Lower lobe of right lung (tissue), 2 donors: ENCODE data around the gene SLC16A7. TPM values are rescaled to one million over a fixed set of nuclear protein-coding genes. Genes with fewer than 3 reads are reported as not detected.
A peak's percentile ranks its signal among the peaks of the same experiment; 100 is the strongest.

Experiments used
- ATAC-seq, 2 donors: fragments of 200-7000 bp; cut with Tn5 transposase; one replicate each; pipeline ENCODE4 v1.9.1; 2020 to 2022; ENCODE audit warnings: mild to moderate bottlenecking in 2 of 2, moderate library complexity in 2 of 2
- DNase-seq: peaks from one replicate; pipeline ENCODE4 v3.0.0-alpha.2; 2020
- H3K27ac ChIP-seq: fragments of 200-600 bp; one replicate; pipeline ENCODE4 v1.8.0; 2022
- H3K27me3 ChIP-seq: fragments of 200-600 bp; one replicate; pipeline ENCODE4 v1.8.0; 2022; ENCODE audit warnings: low read depth
- H3K36me3 ChIP-seq: fragments of 200-600 bp; one replicate; pipeline ENCODE4 v1.8.0; 2022; ENCODE audit warnings: mild to moderate bottlenecking
- H3K4me1 ChIP-seq: fragments of 200-600 bp; one replicate; pipeline ENCODE4 v1.8.0; 2022
- H3K4me3 ChIP-seq: fragments of 200-600 bp; one replicate; pipeline ENCODE4 v1.8.0; 2022; ENCODE audit warnings: mild to moderate bottlenecking
- H3K9me3 ChIP-seq: fragments of 200-600 bp; one replicate; pipeline ENCODE4 v1.8.0; 2022
- intact Hi-C: fragments of 100-400 bp; cut with DNase I; formaldehyde crosslinking; loops from one replicate; pipeline ENCODE4 v1.11.0; 2022
- total RNA-seq: library from RNA; stranded (reverse); fragmentation: NEBNext Ultra II Directional; extraction: Animal tissue kit (Norgen Biotek cat#: 25700); gene quantifications from one replicate; pipeline ENCODE4 v1.2.1, GENCODE V29; 2021
- TF ChIP-seq, protein P1 (sequence below): fragments of 200-600 bp; IDR thresholded peaks from one replicate; pipeline ENCODE4 v1.8.0; 2022; ENCODE audit warnings: antibody characterized with exemption, mild to moderate bottlenecking
- donor health status: DM: no; HTN: yes; CAD: no; lungs with severe emphysema.

Gene SLC16A7
- total RNA-seq, 1 donor from 2014 or later = 13.3 TPM

DNA sequence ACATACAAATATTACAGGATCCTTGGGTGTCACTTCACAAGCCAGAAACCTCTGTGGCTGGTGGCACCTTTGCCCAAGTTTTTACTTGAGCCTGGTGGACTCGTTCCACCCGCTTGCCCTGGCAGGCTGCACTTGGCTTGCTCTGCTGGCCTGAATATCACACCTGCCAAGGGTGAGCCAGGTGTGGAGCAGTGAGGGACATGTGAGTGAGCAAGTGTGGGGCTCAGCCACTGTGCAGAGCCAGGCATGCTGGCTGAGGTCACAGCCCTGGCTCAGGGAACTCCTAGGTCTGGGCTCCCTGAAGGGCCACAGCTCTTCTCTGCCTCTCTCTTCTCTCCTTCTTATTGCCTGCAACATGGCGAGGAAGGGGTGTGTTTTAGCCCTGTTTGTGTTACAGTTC, 82.0 kb downstream of the SLC16A7 start:
- TF ChIP-seq, protein P1, sequence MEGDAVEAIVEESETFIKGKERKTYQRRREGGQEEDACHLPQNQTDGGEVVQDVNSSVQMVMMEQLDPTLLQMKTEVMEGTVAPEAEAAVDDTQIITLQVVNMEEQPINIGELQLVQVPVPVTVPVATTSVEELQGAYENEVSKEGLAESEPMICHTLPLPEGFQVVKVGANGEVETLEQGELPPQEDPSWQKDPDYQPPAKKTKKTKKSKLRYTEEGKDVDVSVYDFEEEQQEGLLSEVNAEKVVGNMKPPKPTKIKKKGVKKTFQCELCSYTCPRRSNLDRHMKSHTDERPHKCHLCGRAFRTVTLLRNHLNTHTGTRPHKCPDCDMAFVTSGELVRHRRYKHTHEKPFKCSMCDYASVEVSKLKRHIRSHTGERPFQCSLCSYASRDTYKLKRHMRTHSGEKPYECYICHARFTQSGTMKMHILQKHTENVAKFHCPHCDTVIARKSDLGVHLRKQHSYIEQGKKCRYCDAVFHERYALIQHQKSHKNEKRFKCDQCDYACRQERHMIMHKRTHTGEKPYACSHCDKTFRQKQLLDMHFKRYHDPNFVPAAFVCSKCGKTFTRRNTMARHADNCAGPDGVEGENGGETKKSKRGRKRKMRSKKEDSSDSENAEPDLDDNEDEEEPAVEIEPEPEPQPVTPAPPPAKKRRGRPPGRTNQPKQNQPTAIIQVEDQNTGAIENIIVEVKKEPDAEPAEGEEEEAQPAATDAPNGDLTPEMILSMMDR = no peak
- no peak overlapping the region for H3K4me3 ChIP-seq
- no peaks in the 10 kb centered on the region for H3K4me1 ChIP-seq
- no peak overlapping the region for H3K27ac ChIP-seq
- intact Hi-C loops = no loop called here
- H3K9me3 ChIP-seq = no peaks in the 10 kb centered on the region
- H3K36me3 ChIP-seq = no peaks in the 10 kb centered on the region
- ATAC-seq = no peak
- DNase-seq = no peak
- H3K27me3 ChIP-seq = no peaks in the 10 kb centered on the region

DNA sequence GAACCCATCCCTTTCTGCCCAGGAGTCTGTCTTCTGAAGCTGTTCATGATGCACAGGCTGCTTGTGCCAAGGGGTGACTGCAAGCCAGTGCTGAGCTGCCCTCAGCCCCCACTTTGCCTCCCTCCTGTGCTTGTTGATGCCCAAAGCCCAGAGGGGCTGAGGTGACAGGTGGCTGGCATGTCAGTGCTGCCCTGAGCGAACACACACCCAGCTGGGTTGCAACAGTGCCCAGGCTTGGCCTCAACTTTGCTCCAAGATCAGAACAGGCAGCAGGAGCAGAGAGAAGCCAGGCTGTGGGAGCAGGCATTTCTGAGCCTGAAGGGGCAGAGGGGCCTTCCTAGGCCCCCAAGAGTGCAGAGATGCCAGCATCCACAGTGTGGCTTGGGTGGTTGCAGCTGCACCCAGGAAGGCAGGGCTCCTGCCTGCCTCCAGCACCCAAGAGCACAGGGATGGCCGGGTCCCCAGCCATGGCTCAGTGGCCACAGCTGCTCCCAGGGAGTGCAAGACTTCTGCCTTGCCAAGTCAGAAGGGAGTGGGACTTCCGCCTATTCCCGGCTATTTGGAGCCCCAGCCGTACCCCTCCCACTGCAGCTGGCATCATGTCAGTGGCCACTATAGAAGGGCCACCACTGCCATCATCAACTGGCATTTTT, 83.1 kb downstream of the SLC16A7 start:
- Histone ChIP-seq H3K4me1 (no peaks in the 10 kb centered on the region), H3K9me3 (no peaks in the 10 kb centered on the region), H3K27ac (no peak overlapping the region), H3K4me3 (no peak overlapping the region), H3K36me3 (no peaks in the 10 kb centered on the region), H3K27me3 (no peaks in the 10 kb centered on the region)
- DNase-seq = no peak
- no peak for ATAC-seq
- TF ChIP-seq, protein P1 = no peak
- intact Hi-C loops = no loop called here

DNA sequence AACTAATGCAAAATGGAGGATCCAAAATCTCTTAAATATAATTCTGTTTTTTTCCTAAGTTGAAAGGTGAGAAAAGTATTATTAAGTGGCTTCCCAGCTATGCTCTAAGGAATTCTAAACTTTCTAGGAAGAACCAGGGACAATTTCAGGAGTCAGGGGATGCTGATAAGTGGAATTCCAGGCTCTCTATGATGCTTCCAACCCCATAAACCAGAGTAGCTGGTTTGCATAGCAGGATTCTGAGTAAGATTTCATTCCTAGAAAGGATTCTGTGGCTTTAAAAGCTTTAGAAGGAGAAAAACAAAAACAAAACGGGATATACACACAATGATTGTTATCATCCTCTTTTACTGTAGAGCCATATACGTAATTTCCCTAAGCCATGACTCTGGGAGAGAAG, 93.9 kb downstream of the SLC16A7 start:
- intact Hi-C loops = no loop called here
- TF ChIP-seq, protein P1 = no peak
- H3K27ac ChIP-seq = no peak overlapping the region
- no peaks in the 10 kb centered on the region for H3K36me3 ChIP-seq
- peaks cover 6% of the 10 kb centered on the region for H3K9me3 ChIP-seq
- no peaks in the 10 kb centered on the region for H3K4me1 ChIP-seq
- ATAC-seq = no peak
- no peak overlapping the region for H3K4me3 ChIP-seq
- DNase-seq = no peak
- H3K27me3 ChIP-seq = no peaks in the 10 kb centered on the region

DNA sequence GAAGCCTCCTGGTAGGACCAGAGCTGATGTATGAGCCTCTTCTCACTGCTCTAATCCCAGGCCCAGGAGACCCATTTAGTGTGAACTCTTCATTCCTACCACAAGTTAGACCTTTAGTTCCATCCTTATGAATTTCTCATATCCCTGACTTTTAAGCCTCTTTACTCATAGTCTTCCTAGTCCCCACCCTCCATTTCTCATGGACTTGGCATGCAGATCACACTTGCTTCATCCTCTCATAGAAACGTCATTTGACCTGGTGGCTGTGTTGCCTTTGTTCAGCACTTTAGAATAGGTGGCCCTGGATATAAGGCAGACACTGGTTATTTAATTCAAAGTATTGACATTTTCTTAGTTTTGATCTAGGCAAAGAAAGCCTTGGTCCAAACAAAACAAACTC, 99.5 kb downstream of the SLC16A7 start:
- Histone ChIP-seq H3K4me3 (no peak overlapping the region), H3K4me1 (peaks cover 11% of the 10 kb centered on the region), H3K36me3 (no peaks in the 10 kb centered on the region), H3K9me3 (peaks cover 6% of the 10 kb centered on the region), H3K27ac (no peak overlapping the region), H3K27me3 (no peaks in the 10 kb centered on the region)
- DNase-seq (no peak), ATAC-seq (no peak)
- TF ChIP-seq, protein P1 = no peak
- intact Hi-C loops = no loop called here

DNA sequence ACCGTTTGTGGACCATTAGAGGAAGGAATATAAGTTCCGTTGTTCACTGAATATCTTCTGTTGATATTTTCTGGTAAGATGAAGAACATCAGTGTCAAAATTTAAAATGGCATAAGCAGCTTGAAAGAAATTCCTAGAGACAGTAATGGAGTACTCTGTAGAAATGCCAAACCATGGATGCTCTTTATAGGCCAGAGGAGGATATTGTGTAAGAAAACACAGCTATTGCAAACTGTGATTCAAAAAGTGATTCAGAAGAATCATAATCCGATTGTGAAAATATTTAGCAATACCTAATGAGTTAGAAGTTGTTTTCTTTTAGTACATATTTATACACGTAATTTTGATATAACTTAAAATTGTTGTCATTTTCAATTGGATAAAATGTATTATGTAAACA, 102.8 kb downstream of the SLC16A7 start:
- ATAC-seq = peak; percentile 38 to 58
- no peaks in the 10 kb centered on the region for H3K9me3 ChIP-seq

More for the DNA sequence above, 102.8 kb downstream of the SLC16A7 start:
- intact Hi-C loops = no loop called here
- Histone ChIP-seq H3K27ac (no peak overlapping the region), H3K4me3 (no peak overlapping the region), H3K27me3 (no peaks in the 10 kb centered on the region), H3K4me1 (peaks cover 11% of the 10 kb centered on the region), H3K36me3 (no peaks in the 10 kb centered on the region)
- no peak for DNase-seq
- TF ChIP-seq, protein P1 = no peak
